Small intestine (tissue), 7 donors: Measurements from ENCODE around the gene KRTAP5-2. TPM values are rescaled to one million over a fixed set of nuclear protein-coding genes. Genes with fewer than 3 reads are reported as not detected.
"Not testable (repeated sequence)": the region's sequence is repeated elsewhere in the genome, so short reads cannot be mapped to it uniquely, and the experiment has no call there.

Source experiments
- DNase-seq, 2 donors: peaks; one replicate each; pipeline versions ENCODE4 v3.0.0 to v3.0.0-alpha.2; 2013
- FAIRE-seq: peaks from 2 replicates; lab custom pipeline; 2012; peaks lifted over from hg19 to GRCh38; lab: Jason Lieb, UNC
- H3K27ac ChIP-seq, 3 donors: one replicate each; pipeline ENCODE4 v1.5.1; 2013; ENCODE audit warnings: low read length in 2 of 3, mild to moderate bottlenecking in 2 of 3, control low read depth in 1 of 3, inconsistent platforms in 1 of 3, low read depth in 1 of 3, moderate library complexity in 1 of 3
- H3K27me3 ChIP-seq, 3 donors: one replicate each; pipeline ENCODE4 v1.6.1; 2013; ENCODE audit warnings: low read length in 3 of 3, inconsistent platforms in 1 of 3; ENCODE audit not compliant: control insufficient read depth in 3 of 3, insufficient read depth in 3 of 3
- H3K36me3 ChIP-seq, 3 donors: one replicate each; pipeline ENCODE4 v1.6.1; 2013; ENCODE audit warnings: low read length in 3 of 3, inconsistent platforms in 1 of 3, low read depth in 1 of 3, mild to moderate bottlenecking in 1 of 3, moderate library complexity in 1 of 3; ENCODE audit not compliant: control insufficient read depth in 3 of 3, insufficient read depth in 2 of 3
- H3K4me1 ChIP-seq, 3 donors: one replicate each; pipeline ENCODE4 v1.6.1; 2013; ENCODE audit warnings: low read length in 2 of 3, inconsistent platforms in 1 of 3, low read depth in 1 of 3, mild to moderate bottlenecking in 1 of 3, moderate library complexity in 1 of 3; ENCODE audit not compliant: control insufficient read depth in 3 of 3, insufficient read depth in 2 of 3
- H3K4me3 ChIP-seq, 3 donors: one replicate each; pipeline ENCODE4 v1.5.1; 2013; ENCODE audit warnings: low read length in 3 of 3, control low read depth in 1 of 3, inconsistent platforms in 1 of 3, low read depth in 1 of 3, mild to moderate bottlenecking in 1 of 3, moderate library complexity in 1 of 3
- H3K9me3 ChIP-seq, 2 donors: one replicate each; pipeline ENCODE4 v1.6.1; 2013; ENCODE audit warnings: low read depth in 1 of 2, low read length in 1 of 2; ENCODE audit not compliant: control insufficient read depth in 2 of 2, insufficient read depth in 1 of 2
- WGBS, 3 donors: extraction: QIAGEN DNeasy Blood & Tissue Kit; methylation state at CpG; one replicate each; pipeline ENCODE4 v1.1.7; 2013; 5-methylcytosine and 5-hydroxymethylcytosine counted together
- polyA plus RNA-seq, 4 donors: library from polyadenylated mRNA; stranded (reverse) in 3 of 4; unstranded in 1 of 4; fragments of 200-250 nt in 3 of 4; fragments of 120-200 nt in 1 of 4; gene quantifications; one replicate each; pipeline versions ENCODE4 v1.2.1 to v1.2.3, GENCODE V29; 2013
- donor health status: healthy with polysubstance abuse.
- donor health status: control.
- donor health status: control.
- donor health status: Bipolar disorder and iron deficiency.
- donor health status: healthy.

Gene KRTAP5-2
- polyA plus RNA-seq, 4 donors: 0.07 TPM; not detected in 3

- no peak overlapping the region for H3K4me3 ChIP-seq
- peaks cover 0 to 15% (median 1%) of the 10 kb centered on the region in 3 donors for H3K27me3 ChIP-seq
- 38 to 55% (median 43%) methylated on average over 1 of the region's 1 CpG for WGBS, 3 donors
- no peak for FAIRE-seq
- no peaks in the 10 kb centered on the region for H3K9me3 ChIP-seq
- H3K27ac ChIP-seq: no peak overlapping the region
- H3K4me1 ChIP-seq: peaks cover 0 to 4% (median 0%) of the 10 kb centered on the region in 3 donors
- no peaks in the 10 kb centered on the region for H3K36me3 ChIP-seq
- DNase-seq: no peak
Measured at GRCh38 chr11:1603629-1604028, 5.5 kb upstream of the KRTAP5-2 start.

DNA sequence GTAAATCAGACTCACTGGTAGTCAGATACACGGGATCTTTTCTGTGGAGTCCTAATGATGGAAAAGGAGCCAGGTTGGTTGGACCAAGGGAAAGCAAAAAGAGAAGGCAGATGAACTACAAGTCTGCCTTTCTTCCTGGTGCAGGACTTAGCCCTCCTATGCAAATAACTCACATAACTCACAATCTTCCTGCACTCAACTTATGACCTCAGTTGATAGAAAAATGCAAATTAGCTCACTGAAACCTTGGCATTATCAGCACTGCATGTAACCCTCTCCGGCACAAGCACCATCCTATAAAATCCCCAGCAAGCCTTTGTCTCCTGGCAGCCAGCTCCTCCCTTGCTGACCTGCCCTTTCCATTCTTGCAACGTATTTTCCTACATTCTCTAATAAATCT, 3.6 kb upstream of the KRTAP5-2 start:
- not testable (repeated sequence) for H3K9me3 ChIP-seq, H3K27ac ChIP-seq, H3K4me1 ChIP-seq, H3K27me3 ChIP-seq, FAIRE-seq, H3K4me3 ChIP-seq, H3K36me3 ChIP-seq
- DNase-seq: peak; percentile 54 to 63
- WGBS, 3 donors: 2 to 56% (median 24%) methylated on average over 2 to 3 of the region's 3 CpGs

DNA sequence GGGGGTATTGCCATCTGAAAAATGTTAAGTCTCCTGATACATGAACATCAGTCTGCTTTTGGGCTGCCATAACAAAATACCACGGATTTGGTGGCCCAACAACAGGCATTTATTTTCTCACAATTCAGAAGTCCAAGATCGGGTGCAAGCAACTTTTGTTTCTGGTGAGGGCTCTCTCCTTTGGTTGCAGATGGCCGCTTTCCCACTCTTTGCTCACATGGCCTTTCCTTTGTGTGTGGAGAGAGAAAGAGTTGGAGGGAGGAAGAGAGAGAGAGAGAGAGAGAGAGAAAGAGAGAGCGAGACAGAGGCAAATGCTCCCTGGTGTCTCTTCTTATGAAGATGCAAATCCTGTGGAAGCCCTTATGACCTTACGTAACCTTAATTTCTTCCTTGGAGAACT, 2.5 kb upstream of the KRTAP5-2 start:
- H3K4me3 ChIP-seq: no peak overlapping the region
- FAIRE-seq (no peak), DNase-seq (no peak)
- WGBS, 3 donors: 80 to 91% (median 80%) methylated on average over 5 of the region's 5 CpGs
- no peaks in the 10 kb centered on the region for H3K36me3 ChIP-seq
- peaks cover 0 to 9% (median 0%) of the 10 kb centered on the region in 3 donors for H3K4me1 ChIP-seq
- peaks cover 0 to 1% (median 0%) of the 10 kb centered on the region in 3 donors for H3K27me3 ChIP-seq
- H3K9me3 ChIP-seq: no peaks in the 10 kb centered on the region
- no peak overlapping the region for H3K27ac ChIP-seq

- Histone ChIP-seq H3K27ac (no peak overlapping the region), H3K4me1 (peaks cover 0 to 9% (median 0%) of the 10 kb centered on the region in 3 donors), H3K4me3 (no peak overlapping the region), H3K9me3 (no peaks in the 10 kb centered on the region), H3K36me3 (no peaks in the 10 kb centered on the region), H3K27me3 (peaks cover 0 to 1% (median 0%) of the 10 kb centered on the region in 3 donors)
- FAIRE-seq (no peak), DNase-seq (no peak)
- 69 to 71% (median 70%) methylated on average over 6 of the region's 6 CpGs for WGBS, 3 donors
Measured at GRCh38 chr11:1598816-1599215, 722 bp upstream of the KRTAP5-2 start.

DNA sequence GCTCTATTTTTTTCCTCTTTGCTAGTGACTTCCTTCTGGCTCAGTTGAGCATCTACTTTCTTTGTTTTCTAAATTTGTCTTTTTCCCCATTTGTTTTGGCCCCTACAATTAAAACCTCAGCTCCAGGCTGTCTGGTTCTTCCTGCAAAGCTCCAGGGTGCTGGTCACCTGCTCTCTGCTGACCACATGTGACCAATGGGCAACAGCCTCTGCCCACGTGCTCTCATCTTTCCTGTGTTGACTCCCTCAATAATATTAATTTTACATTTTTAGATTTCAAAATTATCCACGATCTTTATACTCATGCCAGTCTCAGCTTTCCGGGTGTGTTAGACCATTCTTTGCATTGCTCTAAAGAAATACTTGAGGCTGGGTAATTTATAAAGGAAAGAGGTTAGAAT, 312 bp upstream of the KRTAP5-2 start:
- H3K36me3 ChIP-seq, DNase-seq, H3K9me3 ChIP-seq, FAIRE-seq, H3K27me3 ChIP-seq, H3K4me1 ChIP-seq, H3K4me3 ChIP-seq, H3K27ac ChIP-seq: not testable (repeated sequence)
- 85 to 88% (median 86%) methylated on average over 3 of the region's 3 CpGs for WGBS, 3 donors

DNA sequence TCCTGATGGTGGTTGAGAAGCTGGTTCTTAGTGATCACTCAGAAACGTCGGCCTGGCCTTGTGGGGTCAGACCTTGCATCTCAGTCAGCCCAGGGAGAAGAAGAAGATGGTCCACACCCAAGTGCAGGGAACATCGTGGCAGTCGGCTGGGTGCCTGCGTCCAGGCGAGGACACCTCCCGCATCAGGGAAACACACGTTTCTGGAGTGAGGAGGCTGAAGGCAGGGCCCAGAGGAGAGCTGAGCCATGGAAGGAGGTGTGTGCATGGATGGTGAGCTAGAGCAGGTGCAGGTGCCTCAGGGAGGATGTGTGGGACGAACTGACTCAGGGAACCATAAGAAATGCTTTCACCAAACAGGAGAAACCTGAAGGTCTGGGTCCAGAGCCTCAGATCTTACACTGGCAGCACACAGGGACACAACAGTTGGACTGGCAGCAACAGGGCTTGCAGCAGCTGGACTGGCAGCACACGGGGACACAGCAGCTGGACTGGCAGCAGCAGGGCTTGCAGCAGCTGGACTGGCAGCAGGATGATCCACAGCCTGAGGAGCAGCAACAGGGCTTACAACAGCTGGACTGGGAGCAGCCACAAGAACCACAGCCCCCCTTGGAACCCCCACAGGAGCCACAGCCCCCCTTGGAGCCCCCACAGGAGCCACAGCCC, 632 bp downstream of the KRTAP5-2 start:
- 74 to 80% (median 74%) methylated on average over 10 of the region's 10 CpGs for WGBS, 3 donors
- Histone ChIP-seq H3K4me3 (no peak overlapping the region), H3K36me3 (no peaks in the 10 kb centered on the region), H3K4me1 (peaks cover 0 to 9% (median 0%) of the 10 kb centered on the region in 3 donors), H3K27me3 (peaks cover 0 to 6% (median 0%) of the 10 kb centered on the region in 3 donors), H3K27ac (no peak overlapping the region), H3K9me3 (no peaks in the 10 kb centered on the region)
- DNase-seq: no peak
- no peak for FAIRE-seq

GRCh38 chr11:1596576-1597121, 1.4 kb downstream of the KRTAP5-2 start:
- not testable (repeated sequence) for FAIRE-seq, H3K27ac ChIP-seq, H3K4me3 ChIP-seq, H3K9me3 ChIP-seq, H3K4me1 ChIP-seq, H3K27me3 ChIP-seq, H3K36me3 ChIP-seq
- WGBS, 3 donors: 32 to 53% (median 41%) methylated on average over 19 of the region's 19 CpGs
- peak; percentile 66 to 68 for DNase-seq

DNA sequence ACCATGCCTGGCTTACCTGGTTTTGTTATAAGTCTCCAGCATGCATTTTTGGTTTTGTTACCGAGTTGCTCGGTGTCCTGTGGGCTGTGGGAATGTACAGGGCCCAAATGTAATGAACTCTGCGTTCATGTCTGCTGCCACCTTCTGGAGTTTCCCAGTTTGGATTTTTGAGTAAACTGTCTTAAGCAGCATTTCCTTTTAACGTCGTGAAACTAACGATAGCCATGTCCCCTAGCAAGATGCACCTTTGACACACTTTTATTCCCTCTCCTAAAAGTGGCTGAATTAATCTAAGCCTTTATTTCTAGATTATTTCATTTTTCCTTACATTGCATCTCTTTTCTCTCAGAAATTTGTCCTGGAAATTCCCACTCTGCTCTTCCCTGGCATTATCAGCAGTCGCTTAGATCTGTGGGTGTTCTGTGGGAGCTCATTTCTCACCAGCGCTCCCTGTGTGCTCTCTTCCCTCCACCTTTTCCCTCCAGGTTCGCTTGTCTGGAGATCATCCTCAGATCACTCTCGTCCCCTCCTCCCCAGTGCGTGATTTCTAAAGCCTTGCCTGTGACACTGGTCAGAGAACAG, 2.0 kb downstream of the KRTAP5-2 start:
- H3K4me1 ChIP-seq, FAIRE-seq, H3K36me3 ChIP-seq, H3K27ac ChIP-seq, DNase-seq, H3K27me3 ChIP-seq, H3K9me3 ChIP-seq, H3K4me3 ChIP-seq: not testable (repeated sequence)
- WGBS, 3 donors: 33 to 41% (median 37%) methylated on average over 11 of the region's 11 CpGs
